ENCODE measurements around the gene MEGF10.

- TF ChIP-seq EZH2 (IDR thresholded peaks at IDR 0.05; ENCODE audit: insufficient read depth, poor library complexity, severe bottlenecking), result no peak
- TF ChIP-seq EZH2phosphoT487 (IDR thresholded peaks at IDR 0.05; ENCODE audit: insufficient read depth, low read depth), result no peak
Observed at GRCh38 chr5:127440831-127441230, 150.2 kb downstream of the MEGF10 start.

All from GM23248 (cell line).